Measurements from ENCODE around the gene TRAF3IP3.

Gene TRAF3IP3

GRCh38 chr1:209830722-209831121, 74.9 kb downstream of the TRAF3IP3 start:
- no peak for TF ChIP-seq CTCF (conservative IDR thresholded peaks at IDR 0.05)
- H3K27ac ChIP-seq, result no peak overlapping the region

GRCh38 chr1:209831615-209832014, 75.8 kb downstream of the TRAF3IP3 start:
- no peak overlapping the region for H3K27ac ChIP-seq
- no peak for TF ChIP-seq CTCF (conservative IDR thresholded peaks at IDR 0.05)
